ENCODE measurements around the gene CNN2.

Gene CNN2

GRCh38 chr19:1068009-1069001 is 41.9 kb downstream of the CNN2 start:
- DNase-seq = peak; percentile 61

GRCh38 chr19:1069009-1069779 is 42.8 kb downstream of the CNN2 start:
- DNase-seq = peak; percentile 81

DNA sequence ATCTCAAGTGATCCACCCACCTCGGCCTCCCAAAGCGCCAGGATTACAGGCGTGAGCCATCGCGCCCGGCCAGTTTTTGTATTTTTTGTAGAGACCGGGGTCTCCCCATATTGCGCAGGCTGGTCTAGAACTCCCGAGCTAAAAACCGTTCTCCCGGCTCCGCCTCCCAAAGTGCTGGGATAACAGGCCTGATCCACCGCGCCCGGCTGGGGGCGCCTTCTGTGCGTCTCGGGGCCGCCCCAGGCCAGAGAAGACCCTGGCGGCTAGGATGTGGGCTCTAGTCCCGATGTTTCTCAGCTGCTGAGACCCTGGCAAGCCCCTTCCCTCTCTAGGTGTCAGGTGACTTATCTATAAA is 44.1 kb downstream of the CNN2 start:
- no peak for DNase-seq

DNA sequence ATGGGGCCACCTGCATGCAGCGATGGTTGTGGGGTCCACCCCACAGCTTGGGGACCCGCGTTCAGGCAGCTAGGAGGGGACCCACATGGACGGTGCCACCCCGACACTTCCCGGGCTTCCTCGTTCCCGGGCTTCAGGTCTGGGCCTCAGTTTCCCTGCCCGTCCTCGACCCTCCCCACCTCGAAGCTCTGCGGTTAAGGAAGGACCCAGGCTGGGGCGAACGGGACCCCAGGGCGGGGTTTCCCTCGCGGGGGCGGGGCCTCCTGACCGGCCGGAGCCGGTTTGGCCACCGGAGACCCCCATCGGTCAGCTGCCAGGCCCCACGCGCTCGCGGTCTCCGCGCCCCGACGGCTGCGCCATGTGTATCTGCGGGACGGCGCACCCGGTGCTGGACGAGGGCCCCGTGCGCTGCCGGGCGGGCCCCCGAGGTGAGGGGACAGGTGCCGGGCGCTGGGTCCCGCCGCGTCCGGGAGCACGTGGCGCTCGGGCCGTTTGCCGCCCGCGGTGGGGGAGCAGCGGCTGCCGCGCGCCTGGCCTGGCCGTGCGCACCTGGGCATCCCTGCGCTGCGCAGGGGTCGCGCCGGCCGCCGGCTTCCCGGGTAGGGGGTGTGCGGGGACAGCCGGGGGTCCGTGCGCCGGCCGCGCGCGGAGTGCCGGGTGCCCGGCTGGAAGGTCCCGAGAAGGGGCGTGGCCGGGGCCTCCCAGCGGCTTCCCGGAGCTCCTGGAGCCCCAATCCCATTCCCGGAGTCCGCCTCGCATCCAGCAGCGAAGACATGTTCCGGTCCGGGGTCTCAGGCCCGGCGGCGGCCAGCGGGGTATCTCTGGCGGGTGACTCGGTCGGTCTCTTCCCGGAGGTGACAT is 44.8 kb downstream of the CNN2 start:
- no peak for DNase-seq

GRCh38 chr19:1072371-1073015 is 46.1 kb downstream of the CNN2 start:
- DNase-seq = no peak

- DNase-seq = no peak
Measured at GRCh38 chr19:1073063-1073955, 46.9 kb downstream of the CNN2 start.

- peak; percentile 23 for DNase-seq
Measured at GRCh38 chr19:1073956-1074517, 47.6 kb downstream of the CNN2 start.

DNA sequence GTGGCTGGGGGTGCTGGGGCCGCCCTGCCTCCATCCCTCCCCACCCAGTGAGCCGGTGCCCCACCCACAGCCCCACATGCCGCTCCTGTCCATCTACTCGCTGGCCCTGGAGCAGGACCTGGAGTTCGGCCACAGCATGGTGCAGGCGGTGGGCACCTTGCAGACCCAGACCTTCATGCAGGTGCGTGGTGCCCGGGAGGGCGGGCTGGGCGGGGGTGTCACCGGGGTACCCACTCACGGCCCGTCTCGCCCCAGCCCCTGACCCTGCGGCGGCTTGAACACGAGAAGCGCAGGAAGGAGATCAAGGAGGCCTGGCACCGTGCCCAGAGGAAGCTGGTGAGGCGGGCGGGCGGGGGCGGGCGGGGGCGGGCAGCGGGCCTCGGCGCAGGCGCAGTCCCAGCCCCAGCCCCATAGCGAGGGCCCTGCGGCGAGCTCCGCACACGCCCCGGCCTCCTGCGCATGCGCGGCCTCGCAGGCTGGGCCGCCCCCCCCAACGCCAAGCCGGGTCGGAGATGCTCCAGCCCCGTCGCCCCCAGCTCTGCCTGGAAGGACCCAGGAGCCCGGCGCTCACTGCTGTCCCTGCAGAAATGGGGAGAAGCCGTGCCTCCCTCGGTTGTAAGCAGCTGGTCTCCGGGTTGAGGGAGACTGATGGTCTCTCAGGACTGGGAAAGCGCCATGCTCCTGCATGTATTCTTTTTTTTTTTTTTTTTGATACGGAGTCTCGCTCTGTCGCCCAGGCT is 48.3 kb downstream of the CNN2 start:
- DNase-seq = peak; percentile 90

- no peak for DNase-seq
Measured at GRCh38 chr19:1076046-1076386, 49.6 kb downstream of the CNN2 start.

GRCh38 chr19:1076951-1077350 is 50.5 kb downstream of the CNN2 start:
- DNase-seq = peak; percentile 97

GRCh38 chr19:1079566-1080111 is 53.2 kb downstream of the CNN2 start:
- DNase-seq = peak; percentile 69

DNA sequence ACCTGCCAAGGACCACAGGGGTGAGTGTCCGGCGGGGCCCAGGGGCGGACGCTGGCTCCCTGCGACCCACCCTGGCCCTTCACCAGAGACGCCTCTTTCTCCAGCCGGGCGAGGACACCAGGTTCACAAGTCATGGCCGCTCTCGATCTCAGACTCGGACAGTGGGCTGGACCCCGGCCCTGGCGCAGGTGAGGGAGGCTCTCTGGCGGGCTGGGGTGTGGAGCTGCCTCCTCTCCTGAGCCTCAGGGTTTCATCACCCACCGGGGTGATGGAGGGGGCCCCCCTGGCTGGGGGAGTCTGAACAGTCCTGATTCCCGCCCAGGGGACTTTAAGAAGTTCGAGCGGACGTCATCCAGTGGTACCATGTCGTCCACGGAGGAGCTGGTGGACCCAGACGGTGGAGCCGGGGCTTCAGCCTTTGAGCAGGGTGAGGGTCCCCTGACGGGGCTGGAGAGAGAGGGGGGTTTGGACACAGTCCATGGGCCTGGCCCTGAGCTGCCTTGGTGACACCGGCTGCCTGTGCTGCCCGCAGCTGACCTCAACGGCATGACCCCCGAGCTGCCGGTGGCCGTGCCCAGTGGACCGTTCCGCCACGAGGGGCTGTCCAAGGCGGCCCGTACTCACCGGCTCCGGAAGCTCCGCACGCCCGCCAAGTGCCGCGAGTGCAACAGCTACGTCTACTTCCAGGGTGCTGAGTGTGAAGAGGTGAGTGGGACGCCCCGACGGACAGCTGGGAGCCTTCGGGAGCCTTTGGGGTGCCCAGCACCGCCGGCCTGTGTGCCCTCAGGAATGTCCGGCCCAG is 54.2 kb downstream of the CNN2 start:
- DNase-seq = no peak

DNA sequence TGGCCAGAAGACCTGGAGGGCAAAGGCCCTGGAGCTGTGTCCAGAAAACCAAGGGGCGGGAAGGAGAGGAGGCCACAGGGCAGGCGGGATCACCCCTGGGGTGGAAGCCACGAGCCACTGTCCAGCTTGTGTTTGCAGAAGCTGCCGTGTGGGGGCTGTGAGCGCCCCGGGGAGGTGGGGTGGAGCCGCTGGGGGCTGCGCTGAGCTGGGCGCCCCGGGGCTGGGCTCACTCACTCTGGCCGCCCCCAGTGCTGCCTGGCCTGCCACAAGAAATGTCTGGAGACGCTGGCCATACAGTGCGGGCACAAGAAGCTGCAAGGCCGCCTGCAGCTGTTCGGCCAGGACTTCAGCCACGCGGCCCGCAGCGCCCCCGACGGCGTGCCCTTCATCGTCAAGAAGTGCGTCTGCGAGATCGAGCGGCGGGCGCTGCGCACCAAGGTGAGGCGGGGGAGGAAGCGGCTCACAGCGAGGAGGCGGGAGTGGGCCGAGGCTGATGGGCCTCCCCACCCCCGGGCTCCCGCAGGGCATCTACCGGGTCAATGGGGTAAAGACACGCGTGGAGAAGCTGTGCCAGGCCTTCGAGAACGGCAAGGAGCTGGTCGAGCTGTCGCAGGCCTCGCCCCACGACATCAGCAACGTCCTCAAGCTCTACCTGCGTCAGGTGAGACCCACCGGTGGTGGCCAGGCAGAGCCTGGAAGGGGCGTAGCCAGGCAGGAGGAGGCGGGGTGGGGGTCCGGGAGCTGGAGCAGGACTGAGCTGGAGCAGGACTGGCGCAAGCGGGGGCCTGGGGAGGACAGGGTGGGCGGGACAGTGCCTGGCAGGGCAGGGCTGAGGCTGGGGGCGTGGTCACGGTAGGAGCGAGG is 55.1 kb downstream of the CNN2 start:
- DNase-seq = no peak

- DNase-seq = peak; percentile 84
Measured at GRCh38 chr19:1082165-1082927, 55.9 kb downstream of the CNN2 start.

DNA sequence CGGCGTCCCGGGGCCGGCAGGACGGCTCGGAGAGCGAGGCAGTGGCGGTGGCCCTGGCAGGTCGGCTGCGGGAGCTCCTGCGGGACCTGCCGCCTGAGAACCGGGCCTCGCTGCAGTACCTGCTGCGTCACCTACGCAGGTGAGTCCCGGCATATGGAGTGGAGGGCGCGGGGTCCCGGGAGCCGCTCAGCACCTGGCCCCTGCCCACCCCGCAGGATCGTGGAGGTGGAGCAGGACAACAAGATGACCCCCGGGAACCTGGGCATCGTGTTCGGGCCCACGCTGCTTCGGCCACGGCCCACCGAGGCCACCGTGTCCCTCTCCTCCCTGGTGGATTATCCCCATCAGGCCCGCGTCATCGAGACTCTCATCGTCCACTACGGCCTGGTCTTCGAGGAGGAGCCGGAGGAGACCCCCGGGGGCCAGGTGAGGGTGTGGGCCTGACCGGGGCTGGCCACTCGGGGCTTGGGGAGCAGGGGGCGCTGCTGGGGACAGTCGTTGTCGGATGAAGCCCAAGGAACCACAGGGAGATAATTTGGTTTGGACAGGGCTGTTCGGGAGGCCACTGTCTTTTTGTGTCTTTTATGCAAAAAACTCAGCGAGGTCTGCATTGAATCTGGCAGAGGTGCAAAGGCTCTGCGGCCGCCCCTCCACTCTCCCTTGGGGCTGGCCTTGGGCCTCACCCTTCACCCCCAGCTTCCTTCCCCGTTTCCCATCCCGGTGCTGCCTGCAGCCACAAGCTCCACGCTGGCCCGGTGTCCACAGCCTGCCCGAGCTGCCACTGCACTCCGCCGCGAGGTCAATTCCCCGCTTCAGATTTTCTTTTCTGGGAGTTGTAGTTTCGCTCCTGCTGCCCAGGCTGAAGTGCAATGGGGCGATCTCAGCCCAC is 56.8 kb downstream of the CNN2 start:
- DNase-seq = no peak
